Karpas-422 (cell line): ENCODE data around the gene MMP2. TPM values are rescaled to one million over a fixed set of nuclear protein-coding genes. Genes with fewer than 3 reads are reported as not detected.

ENCODE experiments used
- DNase-seq: peaks from one replicate; pipeline ENCODE4 v3.0.0-alpha.2; 2015
- H2AFZ ChIP-seq: fragments of 200-600 bp; sonication (generic); 2 replicates; pipeline ENCODE4 v1.6.1; 2014; ENCODE audit warnings: antibody characterized with exemption, low read length, mixed read lengths
- H3K27ac ChIP-seq: fragments of 200-600 bp; sonication (generic); 2 replicates; pipeline ENCODE4 v1.5.1; 2014; ENCODE audit warnings: mild to moderate bottlenecking, low read length, moderate library complexity
- H3K27me3 ChIP-seq: fragments of 200-600 bp; sonication (generic); 2 replicates; pipeline ENCODE4 v1.6.1; 2014; ENCODE audit warnings: low read length, mixed read lengths
- H3K36me3 ChIP-seq: fragments of 200-600 bp; sonication (generic); 2 replicates; pipeline ENCODE4 v1.6.1; 2014; ENCODE audit warnings: low read length, mixed read lengths; ENCODE audit not compliant: insufficient read depth
- H3K4me1 ChIP-seq: fragments of 200-600 bp; sonication (generic); 2 replicates; pipeline ENCODE4 v1.6.1; 2014; ENCODE audit warnings: mild to moderate bottlenecking, low read length, mixed read lengths
- H3K4me2 ChIP-seq: fragments of 200-600 bp; sonication (generic); 2 replicates; pipeline ENCODE4 v1.6.1; 2014; ENCODE audit warnings: low read length, low read depth, mild to moderate bottlenecking; ENCODE audit not compliant: poor library complexity, severe bottlenecking
- H3K4me3 ChIP-seq: fragments of 200-600 bp; sonication (generic); 2 replicates; pipeline ENCODE4 v1.5.1; 2014; ENCODE audit warnings: mild to moderate bottlenecking, antibody characterized with exemption, low read length, mixed read lengths
- H3K79me2 ChIP-seq: fragments of 200-600 bp; sonication (generic); 2 replicates; pipeline ENCODE4 v1.6.1; 2014; ENCODE audit warnings: mild to moderate bottlenecking, low read length, mixed read lengths
- H3K9ac ChIP-seq: fragments of 200-600 bp; sonication (generic); 2 replicates; pipeline ENCODE4 v1.6.0; 2014; ENCODE audit warnings: low read length
- H3K9me2 ChIP-seq: fragments of 200-600 bp; sonication (generic), shearing (Covaris generic); replicated peaks from 2 replicates; pipeline ENCODE4 v1.6.0; 2014; ENCODE audit warnings: mild to moderate bottlenecking, low read length, moderate library complexity; ENCODE audit not compliant: insufficient read depth
- H3K9me3 ChIP-seq: fragments of 300-700, 200-600 bp; sonication (generic); 2 replicates; pipeline ENCODE4 v1.6.1; 2014; ENCODE audit warnings: low read length, mixed read lengths
- H4K20me1 ChIP-seq: fragments of 200-600 bp; sonication (generic); 2 replicates; pipeline ENCODE4 v1.6.1; 2014; ENCODE audit warnings: mild to moderate bottlenecking, antibody characterized with exemption, low read length, low read depth; ENCODE audit not compliant: insufficient read depth
- total RNA-seq: library from RNA; depleted of rRNA; stranded (reverse); fragments of >200 nt; shearing (Covaris generic); gene quantifications from 2 replicates; pipeline ENCODE4 v1.2.3, GENCODE V29; 2014; ENCODE audit warnings: low replicate concordance

The MMP2 gene
- total RNA-seq, 1 experiment from 2014 or later = not detected

DNA sequence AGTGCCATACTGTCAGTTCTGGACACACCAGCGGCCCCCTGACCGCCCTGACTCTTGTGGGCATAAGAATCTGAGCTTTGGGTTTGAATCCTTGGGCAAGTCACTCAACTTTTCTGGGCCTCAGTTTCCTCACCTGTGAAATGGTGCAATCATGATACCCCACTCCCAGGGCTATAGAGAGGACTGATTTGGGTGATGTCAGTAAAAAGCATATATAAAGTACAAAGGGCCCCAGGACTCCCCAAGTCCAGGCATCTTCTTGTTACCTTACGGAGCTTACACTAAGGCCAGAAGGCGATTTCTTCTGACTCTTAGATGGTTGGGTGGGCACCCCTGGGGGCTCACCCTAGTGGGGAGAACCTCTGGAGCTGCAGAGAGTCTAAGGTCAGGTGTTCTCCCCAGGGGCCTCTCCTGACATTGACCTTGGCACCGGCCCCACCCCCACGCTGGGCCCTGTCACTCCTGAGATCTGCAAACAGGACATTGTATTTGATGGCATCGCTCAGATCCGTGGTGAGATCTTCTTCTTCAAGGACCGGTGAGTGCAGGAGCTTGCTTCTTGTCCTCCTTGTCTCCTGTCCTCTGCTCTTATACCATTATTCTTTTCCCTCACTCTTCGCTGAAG lies 13.9 kb downstream of the MMP2 start:
- Histone ChIP-seq H3K4me1 (no peaks in the 10 kb centered on the region), H3K9me3 (no peaks in the 10 kb centered on the region), H3K9me2 (no peaks in the 10 kb centered on the region), H3K4me2 (no peak overlapping the region), H3K79me2 (no peaks in the 10 kb centered on the region), H3K36me3 (no peaks in the 10 kb centered on the region), H2AFZ (no peak overlapping the region), H3K9ac (no peak overlapping the region), H4K20me1 (no peaks in the 10 kb centered on the region), H3K4me3 (no peak overlapping the region), H3K27me3 (no peaks in the 10 kb centered on the region), H3K27ac (no peak overlapping the region)
- no peak for DNase-seq

DNA sequence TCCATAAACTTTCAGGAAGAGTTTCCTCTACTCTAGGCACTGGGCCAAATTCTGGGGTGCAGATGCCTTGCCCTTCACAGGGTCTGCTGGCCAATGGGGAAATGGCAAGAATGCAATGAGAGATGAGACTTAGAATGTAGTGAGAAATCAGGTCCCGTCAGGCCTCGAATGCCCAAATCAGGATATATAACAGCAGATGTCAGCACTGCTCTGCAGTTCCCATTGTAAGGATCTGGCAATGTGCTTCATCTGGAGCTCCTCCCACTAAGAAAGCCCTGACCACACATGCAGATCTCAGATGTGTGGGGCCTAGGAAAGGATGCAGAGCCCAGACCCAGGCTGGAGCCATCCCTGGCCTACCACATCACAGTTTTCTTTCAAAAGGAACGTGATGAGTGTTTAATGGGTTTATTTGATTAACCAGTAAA lies 16.0 kb downstream of the MMP2 start:
- DNase-seq = peak; percentile 43
- Histone ChIP-seq H3K9me3 (no peaks in the 10 kb centered on the region), H3K36me3 (no peaks in the 10 kb centered on the region), H2AFZ (no peak overlapping the region), H3K9ac (no peak overlapping the region), H4K20me1 (no peaks in the 10 kb centered on the region), H3K4me3 (no peak overlapping the region), H3K27me3 (no peaks in the 10 kb centered on the region), H3K79me2 (no peaks in the 10 kb centered on the region), H3K27ac (no peak overlapping the region), H3K4me1 (no peaks in the 10 kb centered on the region), H3K9me2 (no peaks in the 10 kb centered on the region), H3K4me2 (no peak overlapping the region)

- Histone ChIP-seq H3K9ac (no peak overlapping the region), H3K27me3 (no peaks in the 10 kb centered on the region), H3K79me2 (no peaks in the 10 kb centered on the region), H4K20me1 (no peaks in the 10 kb centered on the region), H3K4me3 (no peak overlapping the region), H3K27ac (no peak overlapping the region), H2AFZ (no peak overlapping the region), H3K9me3 (no peaks in the 10 kb centered on the region), H3K4me2 (no peak overlapping the region), H3K9me2 (no peaks in the 10 kb centered on the region), H3K4me1 (no peaks in the 10 kb centered on the region), H3K36me3 (no peaks in the 10 kb centered on the region)
- DNase-seq = no peak
Measured at GRCh38 chr16:55495616-55496289, 16.8 kb downstream of the MMP2 start.

GRCh38 chr16:55496509-55497145 lies 17.6 kb downstream of the MMP2 start:
- no peak overlapping the region for H3K4me2 ChIP-seq
- H2AFZ ChIP-seq = no peak overlapping the region
- H3K36me3 ChIP-seq = no peaks in the 10 kb centered on the region
- no peaks in the 10 kb centered on the region for H3K9me2 ChIP-seq
- no peak overlapping the region for H3K4me3 ChIP-seq
- no peak overlapping the region for H3K27ac ChIP-seq
- no peaks in the 10 kb centered on the region for H3K79me2 ChIP-seq
- H3K9ac ChIP-seq = no peak overlapping the region
- H3K4me1 ChIP-seq = no peaks in the 10 kb centered on the region
- no peak for DNase-seq
- no peaks in the 10 kb centered on the region for H3K9me3 ChIP-seq
- H3K27me3 ChIP-seq = no peaks in the 10 kb centered on the region
- H4K20me1 ChIP-seq = no peaks in the 10 kb centered on the region

DNA sequence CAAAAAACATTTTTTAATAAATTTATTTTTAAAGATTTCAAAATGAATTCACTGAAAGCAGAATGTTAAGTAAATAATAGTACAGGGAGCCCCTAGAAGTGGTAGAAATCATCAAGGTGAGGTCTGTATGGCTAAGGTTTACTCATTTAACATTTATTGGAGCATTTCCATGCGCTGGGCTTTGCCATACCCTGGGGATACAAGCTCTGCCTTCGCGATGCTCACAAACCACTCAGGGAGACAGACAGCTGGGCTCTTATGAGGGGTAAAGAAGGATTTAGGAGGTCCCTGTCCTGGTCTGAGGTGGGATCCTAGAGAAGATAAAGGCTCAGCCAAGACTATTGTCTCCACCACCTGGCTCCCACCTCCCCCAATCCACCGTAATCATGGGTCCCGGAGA lies 18.6 kb downstream of the MMP2 start:
- H3K9me2 ChIP-seq = no peaks in the 10 kb centered on the region
- no peak for DNase-seq
- H3K4me3 ChIP-seq = no peak overlapping the region
- no peaks in the 10 kb centered on the region for H4K20me1 ChIP-seq
- H3K9ac ChIP-seq = no peak overlapping the region
- no peaks in the 10 kb centered on the region for H3K9me3 ChIP-seq
- no peaks in the 10 kb centered on the region for H3K27me3 ChIP-seq
- no peaks in the 10 kb centered on the region for H3K36me3 ChIP-seq
- H2AFZ ChIP-seq = no peak overlapping the region
- no peak overlapping the region for H3K4me2 ChIP-seq
- no peaks in the 10 kb centered on the region for H3K4me1 ChIP-seq
- no peaks in the 10 kb centered on the region for H3K79me2 ChIP-seq
- H3K27ac ChIP-seq = no peak overlapping the region

DNA sequence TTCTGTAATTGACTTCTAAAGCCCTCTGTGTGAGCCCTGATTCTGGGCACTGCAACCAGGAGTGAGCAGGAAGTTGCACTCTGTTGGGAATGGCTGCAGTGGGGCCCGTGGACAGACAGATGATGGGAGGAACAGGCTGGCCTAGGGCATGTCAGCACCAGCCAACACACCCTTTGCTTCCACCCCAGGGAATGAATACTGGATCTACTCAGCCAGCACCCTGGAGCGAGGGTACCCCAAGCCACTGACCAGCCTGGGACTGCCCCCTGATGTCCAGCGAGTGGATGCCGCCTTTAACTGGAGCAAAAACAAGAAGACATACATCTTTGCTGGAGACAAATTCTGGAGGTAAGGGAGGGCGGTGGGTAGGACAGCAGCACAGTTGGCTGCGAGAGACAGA lies 19.1 kb downstream of the MMP2 start:
- Histone ChIP-seq H4K20me1 (no peaks in the 10 kb centered on the region), H2AFZ (no peak overlapping the region), H3K9ac (no peak overlapping the region), H3K4me3 (no peak overlapping the region), H3K4me2 (no peak overlapping the region), H3K4me1 (no peaks in the 10 kb centered on the region), H3K27me3 (no peaks in the 10 kb centered on the region), H3K36me3 (no peaks in the 10 kb centered on the region), H3K79me2 (no peaks in the 10 kb centered on the region), H3K9me3 (no peaks in the 10 kb centered on the region), H3K27ac (no peak overlapping the region), H3K9me2 (no peaks in the 10 kb centered on the region)
- DNase-seq = no peak

DNA sequence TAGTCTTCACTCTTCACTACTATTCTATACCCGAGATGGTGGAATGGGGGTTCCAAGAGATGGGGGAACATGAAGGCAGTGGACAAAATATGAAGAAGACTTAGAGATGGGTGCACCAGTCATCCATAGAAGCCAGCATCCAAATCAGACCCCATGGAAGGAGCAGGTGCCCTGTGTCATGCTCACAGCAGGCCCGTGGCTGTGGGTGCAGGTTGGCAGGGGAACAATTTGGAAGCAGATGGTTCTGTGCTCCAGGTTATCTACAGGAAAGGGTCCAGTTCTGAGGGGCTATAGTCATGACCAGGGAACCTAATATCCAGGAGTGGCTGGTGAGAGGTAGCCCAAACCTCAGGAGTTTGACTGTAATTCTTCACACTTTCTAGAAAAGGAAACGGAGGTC lies 20.3 kb downstream of the MMP2 start:
- H3K27me3 ChIP-seq = no peaks in the 10 kb centered on the region
- no peak overlapping the region for H3K9ac ChIP-seq
- no peak overlapping the region for H3K4me3 ChIP-seq
- no peaks in the 10 kb centered on the region for H3K9me3 ChIP-seq
- H3K36me3 ChIP-seq = no peaks in the 10 kb centered on the region
- H3K9me2 ChIP-seq = no peaks in the 10 kb centered on the region
- H3K4me2 ChIP-seq = no peak overlapping the region
- H2AFZ ChIP-seq = no peak overlapping the region
- H4K20me1 ChIP-seq = no peaks in the 10 kb centered on the region
- no peaks in the 10 kb centered on the region for H3K79me2 ChIP-seq
- H3K27ac ChIP-seq = no peak overlapping the region
- no peak for DNase-seq
- H3K4me1 ChIP-seq = no peaks in the 10 kb centered on the region

DNA sequence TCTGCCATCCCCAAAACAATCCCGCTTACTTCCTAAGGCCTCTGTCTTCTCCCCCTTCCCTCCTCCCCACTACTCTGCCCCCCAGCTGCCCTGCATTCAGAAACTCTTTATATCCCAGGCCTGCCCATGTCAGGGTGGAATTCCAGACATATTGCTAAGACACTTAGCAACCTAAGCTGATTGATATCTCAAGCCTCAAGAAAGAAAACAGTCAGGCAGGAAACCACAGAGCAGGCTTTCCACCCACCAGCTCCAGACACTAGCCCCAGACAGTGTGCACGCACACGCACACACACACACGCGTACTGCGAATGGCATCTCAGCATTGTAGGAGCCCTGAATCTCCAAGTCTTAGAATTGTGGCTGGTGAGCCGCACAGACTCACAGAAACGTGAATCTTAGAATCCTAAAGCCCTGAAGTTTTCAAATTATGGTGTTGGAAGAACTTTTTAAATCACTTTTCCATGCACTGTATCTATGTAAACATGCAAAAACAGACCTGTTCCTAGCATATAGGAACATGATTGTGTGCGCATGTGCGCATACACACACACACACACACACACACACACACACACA lies 21.0 kb downstream of the MMP2 start:
- H3K9me3 ChIP-seq = no peaks in the 10 kb centered on the region
- H3K27me3 ChIP-seq = no peaks in the 10 kb centered on the region
- H3K9ac ChIP-seq = no peak overlapping the region
- H3K27ac ChIP-seq = no peak overlapping the region
- H3K4me2 ChIP-seq = no peak overlapping the region
- no peaks in the 10 kb centered on the region for H3K79me2 ChIP-seq
- no peaks in the 10 kb centered on the region for H4K20me1 ChIP-seq
- no peaks in the 10 kb centered on the region for H3K9me2 ChIP-seq
- no peaks in the 10 kb centered on the region for H3K36me3 ChIP-seq
- DNase-seq = no peak
- H3K4me1 ChIP-seq = no peaks in the 10 kb centered on the region
- H2AFZ ChIP-seq = no peak overlapping the region
- H3K4me3 ChIP-seq = no peak overlapping the region
